Loucy (cell line): ENCODE results near the gene CCDC89.

Source experiments
- EZH2phosphoT487 ChIP-seq: fragments of 200-600 bp; IDR thresholded peaks from 2 replicates; pipeline ENCODE4 v1.6.1; 2018; ENCODE audit warnings: antibody characterized with exemption, mild to moderate bottlenecking, moderate library complexity, borderline replicate concordance
- TF ChIP-seq, protein P1 (sequence below): fragments of 200-600 bp; sonication (generic); conservative IDR thresholded peaks from 2 replicates; pipeline ENCODE4 v1.5.1; 2014; ENCODE audit warnings: mild to moderate bottlenecking, antibody characterized with exemption, low read length

DNA sequence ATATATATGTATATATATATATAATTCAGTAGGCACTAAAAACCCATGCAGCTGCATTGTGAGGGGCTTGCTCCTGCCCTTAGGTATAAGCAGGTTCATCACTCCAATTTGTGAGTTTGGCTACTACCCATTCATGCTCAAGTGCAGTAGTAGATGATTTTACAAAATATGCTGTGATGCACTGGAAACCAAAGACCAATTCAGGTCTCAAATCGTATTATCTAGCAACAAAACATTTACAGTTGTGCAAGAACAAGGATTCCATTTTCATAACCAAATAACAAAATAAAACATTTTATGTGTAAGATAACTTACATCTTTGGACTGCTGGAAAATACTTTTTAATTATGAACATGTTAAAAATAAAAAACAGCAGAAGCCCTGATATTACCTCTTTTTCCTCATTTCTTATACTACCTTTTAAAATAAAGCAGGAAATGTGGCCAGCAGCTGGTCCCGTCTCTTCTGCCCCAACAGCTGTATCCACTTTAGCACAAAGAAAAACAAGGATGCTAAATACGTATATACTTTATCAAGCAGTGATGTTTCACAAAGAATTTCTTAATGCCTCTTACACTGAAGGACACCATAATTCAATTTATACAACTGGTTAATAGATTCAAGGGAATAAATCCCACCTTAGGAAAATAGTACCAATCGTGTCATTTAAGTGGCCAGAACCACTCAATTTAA is 23.9 kb downstream of the CCDC89 start:
- TF ChIP-seq, protein P1, sequence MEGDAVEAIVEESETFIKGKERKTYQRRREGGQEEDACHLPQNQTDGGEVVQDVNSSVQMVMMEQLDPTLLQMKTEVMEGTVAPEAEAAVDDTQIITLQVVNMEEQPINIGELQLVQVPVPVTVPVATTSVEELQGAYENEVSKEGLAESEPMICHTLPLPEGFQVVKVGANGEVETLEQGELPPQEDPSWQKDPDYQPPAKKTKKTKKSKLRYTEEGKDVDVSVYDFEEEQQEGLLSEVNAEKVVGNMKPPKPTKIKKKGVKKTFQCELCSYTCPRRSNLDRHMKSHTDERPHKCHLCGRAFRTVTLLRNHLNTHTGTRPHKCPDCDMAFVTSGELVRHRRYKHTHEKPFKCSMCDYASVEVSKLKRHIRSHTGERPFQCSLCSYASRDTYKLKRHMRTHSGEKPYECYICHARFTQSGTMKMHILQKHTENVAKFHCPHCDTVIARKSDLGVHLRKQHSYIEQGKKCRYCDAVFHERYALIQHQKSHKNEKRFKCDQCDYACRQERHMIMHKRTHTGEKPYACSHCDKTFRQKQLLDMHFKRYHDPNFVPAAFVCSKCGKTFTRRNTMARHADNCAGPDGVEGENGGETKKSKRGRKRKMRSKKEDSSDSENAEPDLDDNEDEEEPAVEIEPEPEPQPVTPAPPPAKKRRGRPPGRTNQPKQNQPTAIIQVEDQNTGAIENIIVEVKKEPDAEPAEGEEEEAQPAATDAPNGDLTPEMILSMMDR, result no peak
- no peak for TF ChIP-seq EZH2phosphoT487
